HG02763 (cell line): ENCODE data around the gene RCOR3.
"Not testable (repeated sequence)": the region's sequence is repeated elsewhere in the genome, so short reads cannot be mapped to it uniquely, and the experiment has no call there.

Experiments used
- ATAC-seq: cut with Tn5 transposase; IDR thresholded peaks from one replicate; pipeline ENCODE4 v1.9.1; 2021; ENCODE audit warnings: mild to moderate bottlenecking, moderate library complexity; ENCODE audit not compliant: unreplicated experiment

Gene RCOR3

DNA sequence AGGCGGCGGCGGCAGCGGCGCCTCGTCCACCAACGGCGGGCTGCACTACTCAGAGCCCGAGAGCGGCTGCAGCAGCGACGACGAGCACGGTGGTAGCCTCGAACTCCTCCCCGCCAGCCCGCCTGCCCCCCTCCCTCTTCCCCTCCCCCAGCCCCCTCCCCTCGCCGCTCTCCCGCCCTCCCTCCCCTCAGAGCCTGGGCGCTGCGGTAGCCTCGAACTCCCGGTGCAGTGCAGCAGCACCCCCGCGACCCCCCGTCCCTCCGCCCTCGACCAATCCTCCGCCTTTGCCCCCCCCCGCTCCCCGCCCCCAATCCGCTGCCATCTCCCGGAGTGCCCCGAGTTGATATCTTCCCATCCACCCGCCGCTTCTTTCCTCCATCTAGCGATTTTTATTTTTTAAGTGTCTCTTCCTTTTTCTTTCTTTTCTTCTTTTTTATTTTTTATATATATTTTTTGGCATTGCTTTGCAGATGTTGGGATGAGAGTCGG is 516 bp downstream of the RCOR3 start:
- no peak for ATAC-seq

DNA sequence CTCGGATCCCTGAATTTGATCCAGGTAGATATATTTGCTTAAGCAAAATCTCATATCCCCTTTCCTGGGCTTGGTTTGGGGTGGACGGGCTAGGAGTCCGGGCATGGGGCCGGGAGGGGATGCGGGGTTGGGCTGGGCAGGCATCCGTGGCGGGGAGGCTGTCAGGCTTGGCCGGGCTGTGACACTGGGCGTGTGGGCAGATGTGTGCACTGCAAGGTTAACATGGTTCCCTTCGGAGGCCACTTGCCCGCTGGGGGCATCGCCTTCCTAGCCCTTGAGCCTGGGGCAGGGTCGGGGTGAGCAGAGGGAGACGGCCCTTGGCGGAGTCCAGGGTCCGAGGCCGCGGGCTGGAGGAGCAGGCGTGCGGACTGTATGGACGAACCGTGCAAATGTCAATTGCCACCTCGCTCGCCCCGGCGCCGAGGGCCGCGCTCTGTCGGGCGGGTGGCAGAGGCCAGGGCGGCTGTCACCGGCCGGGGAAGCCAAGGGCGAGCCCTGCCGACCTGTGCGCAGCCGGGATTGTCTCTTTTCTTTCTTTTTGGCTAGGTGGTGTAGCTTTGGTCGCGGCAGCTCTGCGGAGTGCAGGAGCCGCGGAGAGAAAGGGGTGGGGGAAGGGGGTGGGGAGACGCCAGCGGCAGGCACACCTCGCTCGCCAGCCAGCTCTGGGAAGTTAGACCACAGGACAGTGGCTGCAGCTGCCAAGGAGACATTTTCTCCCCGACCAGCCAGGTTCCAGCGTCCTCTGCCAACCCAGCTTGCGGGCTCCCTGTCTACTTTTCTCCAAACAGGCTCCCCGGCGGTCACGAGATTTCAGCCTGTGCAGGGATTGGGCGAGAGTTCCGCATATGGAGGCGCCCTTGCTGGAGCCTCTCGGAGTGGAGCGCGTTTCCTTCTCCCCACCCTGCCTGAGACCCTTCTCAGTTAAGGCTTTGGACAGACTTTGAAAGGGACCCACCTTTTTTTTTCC is 1.3 kb downstream of the RCOR3 start:
- peak; percentile 29 for ATAC-seq

DNA sequence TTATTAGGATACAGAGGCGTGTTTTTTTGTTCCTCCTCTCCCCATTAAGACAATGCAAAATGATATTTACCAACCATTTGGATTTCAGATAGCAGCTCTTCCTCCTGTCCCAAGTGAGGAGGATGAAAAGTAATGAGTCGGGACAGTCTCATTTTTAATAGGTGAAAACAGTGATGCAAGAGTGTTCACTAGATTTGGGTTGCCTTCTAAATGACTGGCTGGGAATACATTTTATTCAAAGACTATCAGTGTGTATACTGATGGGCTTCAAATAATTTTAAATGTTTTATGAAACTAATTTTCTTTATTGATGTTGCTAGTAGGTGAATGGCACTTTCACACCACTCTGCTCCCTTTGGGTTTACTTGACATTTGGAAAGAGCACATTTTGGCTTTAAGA is 2.1 kb downstream of the RCOR3 start:
- ATAC-seq: no peak

DNA sequence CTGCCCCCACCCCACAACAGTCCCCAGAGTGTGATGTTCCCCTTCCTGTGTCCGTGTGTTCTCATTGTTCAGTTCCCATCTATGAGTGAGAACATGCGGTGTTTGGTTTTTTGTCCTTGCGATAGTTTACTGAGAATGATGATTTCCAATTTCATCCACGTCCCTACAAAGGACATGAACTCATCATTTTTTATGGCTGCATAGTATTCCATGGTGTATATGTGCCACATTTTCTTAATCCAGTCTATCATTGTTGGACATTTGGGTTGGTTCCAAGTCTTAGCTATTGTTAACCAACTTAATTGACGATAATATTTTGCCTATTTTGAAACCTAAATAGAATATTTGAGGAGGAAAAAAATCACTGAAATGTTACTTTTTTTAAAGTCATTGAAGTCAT is 3.9 kb downstream of the RCOR3 start:
- ATAC-seq: not testable (repeated sequence)

DNA sequence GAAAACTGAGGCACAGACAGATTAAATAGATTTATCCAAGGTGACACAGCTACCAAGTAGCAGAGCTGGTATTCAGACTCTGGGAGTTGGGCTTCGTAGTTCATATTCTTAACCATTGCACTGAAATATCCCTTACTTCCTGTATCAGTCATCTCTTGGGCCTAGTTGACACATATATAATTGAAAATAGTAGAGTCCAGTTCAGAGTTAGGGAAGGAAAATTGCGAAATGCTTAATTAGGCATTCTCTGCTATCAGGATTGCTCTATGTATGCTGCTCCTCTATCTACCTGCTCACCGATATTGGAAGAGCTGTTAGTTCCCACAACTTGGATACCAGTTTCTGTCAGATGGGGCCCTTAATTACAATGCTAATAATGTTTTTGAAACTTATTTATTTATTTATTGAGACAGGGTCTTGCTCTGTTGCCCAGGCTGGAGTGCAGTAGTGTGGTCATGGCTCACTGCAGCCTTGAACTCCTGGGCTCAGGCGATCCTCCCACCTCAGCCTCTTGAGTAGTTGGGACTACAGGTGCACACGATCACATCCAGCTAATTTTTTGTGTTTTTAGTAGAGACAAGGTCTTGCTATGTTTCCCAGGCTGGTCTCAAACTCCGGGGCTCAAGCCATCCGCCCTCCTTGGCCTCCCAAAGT is 8.2 kb downstream of the RCOR3 start:
- no peak for ATAC-seq

DNA sequence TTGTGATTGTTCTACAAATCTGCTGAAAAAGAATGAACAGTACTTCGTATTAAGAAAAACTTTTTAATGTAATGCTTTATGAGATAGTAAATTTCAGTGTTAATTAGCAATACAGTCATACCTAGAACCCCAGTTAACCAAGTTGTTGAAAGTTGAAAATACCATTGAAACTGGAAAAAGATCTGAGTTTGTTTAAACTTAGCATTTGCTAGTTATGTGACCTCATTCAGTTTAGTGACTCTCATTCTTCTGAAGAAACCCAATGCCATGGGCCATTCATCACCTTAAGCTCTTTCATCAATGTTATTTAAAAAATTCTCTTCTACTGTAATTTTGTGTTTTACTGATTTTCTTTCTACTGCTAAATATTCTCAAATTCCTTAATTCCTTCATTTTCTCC is 20.2 kb downstream of the RCOR3 start:
- no peak for ATAC-seq

DNA sequence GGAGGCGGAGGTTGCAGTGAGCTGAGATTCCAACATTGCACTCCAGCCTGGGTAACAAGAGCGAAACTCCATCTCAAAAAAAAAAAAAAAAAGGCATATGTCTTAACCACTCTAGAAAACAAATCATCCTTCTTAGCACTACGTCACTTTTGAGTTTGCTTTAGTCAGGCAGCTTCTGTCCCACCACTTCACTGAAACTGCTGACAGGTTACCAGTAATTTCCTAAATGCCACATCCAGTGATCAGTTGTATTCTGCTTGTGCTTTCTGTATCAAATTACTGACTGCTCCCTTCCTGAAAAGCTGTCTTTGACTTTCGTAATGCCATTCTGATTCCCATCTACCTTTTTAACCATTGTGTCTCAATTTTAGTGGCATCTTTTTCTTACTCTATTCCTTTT is 21.7 kb downstream of the RCOR3 start:
- ATAC-seq: no peak

DNA sequence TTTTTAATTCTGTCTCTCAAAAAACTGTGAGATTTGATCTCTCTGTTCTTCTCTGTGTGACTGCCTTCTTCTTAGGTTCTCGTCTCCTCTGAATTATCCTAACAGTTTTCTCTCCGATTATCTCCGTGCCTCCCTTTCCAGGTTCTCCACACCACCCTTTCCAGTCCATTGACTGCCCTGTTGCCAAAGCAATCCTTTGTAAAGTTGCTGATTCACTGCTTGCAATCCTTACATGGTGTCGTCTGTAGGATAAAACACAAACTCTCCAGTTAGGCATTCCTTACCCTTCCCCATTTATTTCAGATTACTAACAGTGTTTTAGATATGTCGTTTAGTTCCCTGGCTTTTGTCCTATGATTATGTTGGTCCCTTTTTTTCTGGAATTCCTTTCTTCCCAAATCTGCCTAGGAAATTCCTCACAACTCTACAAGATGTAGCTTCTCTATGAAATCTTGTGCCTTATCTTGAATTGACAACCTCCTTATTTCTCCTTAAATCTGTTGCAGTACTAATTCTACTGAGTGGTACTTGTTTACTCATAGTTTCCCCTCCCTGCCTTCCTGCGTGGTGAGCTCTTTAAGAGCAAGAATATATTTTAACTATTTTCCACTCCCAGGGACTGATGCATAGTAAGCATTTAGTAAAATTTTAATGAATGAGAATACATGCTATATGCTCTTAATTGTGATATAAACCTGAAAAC is 22.3 kb downstream of the RCOR3 start:
- no peak for ATAC-seq

DNA sequence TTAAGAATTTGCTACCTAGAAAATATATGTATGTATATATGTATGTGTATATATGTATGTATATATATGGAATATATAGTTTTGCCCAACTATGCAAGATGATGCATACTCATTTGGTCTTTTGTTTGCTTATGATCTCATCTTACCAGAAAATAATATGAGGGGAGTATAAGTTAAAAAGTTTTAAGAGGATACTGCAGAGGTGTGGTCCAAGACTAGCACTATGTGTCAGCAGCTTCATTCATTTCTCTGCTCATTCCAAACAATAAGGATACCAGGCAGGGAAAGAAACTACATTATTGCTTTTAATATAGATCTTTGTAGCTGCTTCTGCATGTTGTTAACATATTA is 22.8 kb downstream of the RCOR3 start:
- no peak for ATAC-seq

DNA sequence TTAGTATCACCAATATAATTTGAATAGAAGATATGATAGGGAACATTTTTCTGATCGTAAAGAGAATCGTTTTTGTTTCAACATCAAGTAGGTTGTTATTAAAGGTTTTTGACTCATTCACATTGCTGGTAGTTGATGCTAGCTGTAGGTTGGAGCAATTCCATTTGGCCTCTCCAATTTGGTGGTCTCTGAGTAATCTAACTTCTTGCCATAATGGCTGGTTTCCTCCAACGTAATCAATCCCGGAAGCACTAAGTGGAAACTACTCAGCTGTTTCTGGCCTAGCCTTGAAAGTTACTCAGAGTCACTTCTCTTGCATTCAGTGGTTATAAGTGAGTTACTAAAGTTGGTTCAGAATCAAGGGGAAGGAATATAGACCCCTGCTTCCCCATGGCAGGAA is 26.0 kb downstream of the RCOR3 start:
- ATAC-seq: no peak

DNA sequence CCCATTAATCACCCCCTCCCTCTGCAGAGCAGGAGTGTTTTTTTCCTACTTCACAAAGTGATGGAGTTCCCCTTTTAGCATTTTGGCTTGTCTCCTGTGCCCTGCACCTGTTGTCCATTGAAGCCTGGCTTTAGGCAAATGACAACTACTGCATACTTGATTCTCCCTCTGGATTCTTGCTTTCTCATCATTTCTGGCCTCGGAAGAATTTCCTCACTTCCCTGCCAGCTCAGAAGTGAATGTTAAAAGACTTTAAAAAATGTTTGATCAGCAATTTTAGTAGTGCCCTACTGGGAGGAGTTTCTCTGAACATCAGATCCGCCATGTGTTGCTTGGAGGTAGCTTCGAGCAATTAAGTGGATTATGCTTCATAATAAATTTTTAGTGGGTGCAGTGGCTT is 28.1 kb downstream of the RCOR3 start:
- ATAC-seq: no peak

DNA sequence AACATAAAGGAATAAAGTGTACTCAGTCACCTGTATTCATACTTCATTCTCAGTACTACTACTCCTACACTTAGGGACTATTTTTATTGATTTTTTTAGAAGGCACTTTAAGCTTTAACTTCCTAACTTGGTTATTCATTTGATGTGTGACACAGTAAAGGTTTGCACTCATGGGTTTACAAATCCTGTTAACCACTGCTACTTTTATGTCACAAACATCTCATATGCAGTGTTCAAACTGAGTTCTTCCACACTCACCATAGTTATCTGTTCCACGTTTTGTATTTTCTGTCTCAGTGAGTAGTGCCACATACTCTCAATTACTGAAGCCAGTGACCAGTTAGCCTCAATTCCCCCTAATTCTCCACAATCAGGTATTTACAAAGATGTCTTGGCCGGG is 33.2 kb downstream of the RCOR3 start:
- no peak for ATAC-seq

DNA sequence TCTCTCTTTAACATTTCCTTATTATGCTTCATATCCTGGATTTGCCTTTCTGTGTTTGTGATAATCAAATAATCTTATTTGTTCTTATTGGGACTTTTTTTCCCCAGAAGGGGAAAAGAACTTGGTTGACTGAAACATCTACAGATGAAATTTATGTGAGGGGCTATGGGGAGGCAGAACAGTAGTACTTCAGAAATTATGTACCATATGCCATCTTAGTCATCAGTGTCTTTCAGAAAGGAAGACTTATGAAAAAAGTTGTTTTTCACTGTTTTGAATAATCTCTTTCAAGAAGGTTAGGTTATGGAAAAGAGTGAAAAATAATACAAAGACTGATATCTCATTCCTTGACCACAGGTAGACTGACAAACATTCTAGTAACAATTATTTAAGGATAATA is 37.2 kb downstream of the RCOR3 start:
- ATAC-seq: no peak

DNA sequence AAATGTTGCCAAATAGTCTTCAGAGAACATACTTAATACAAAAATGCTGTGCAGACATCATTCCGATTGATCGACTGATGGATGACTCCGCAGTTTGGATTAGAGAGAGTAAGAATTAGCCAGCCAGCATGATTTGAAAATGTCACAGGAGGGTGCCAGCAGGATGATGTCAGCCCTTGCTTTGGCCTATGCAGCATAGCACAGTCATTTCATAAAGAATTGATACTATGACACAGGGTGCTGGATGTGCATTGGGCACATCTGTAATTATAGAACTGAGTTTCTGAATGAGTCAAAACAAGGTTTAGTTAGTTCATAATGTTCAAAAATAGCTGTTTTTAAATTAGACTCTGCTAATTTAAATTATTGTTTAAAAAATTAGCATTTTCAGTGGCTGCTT is 45.9 kb downstream of the RCOR3 start:
- peak; percentile 78 for ATAC-seq

DNA sequence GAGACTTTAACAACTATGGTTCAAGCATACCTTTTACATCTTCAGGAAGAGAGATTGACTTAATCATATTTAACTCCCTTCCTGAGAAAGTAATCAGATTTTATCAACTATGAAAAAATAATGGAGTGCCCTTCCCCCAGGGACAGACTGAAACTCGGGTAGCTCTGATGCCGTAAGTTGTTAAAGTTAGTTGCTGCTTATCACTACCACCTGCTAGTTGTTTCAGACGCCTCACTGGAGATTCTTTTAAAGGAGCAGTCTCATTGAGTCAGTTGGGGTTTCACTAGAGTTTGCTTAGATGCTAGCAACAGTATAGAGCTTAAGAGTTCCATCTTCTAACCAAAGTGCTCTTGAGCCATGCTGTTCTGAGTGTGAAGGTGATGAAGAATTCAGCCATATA is 50.5 kb downstream of the RCOR3 start:
- ATAC-seq: no peak

DNA sequence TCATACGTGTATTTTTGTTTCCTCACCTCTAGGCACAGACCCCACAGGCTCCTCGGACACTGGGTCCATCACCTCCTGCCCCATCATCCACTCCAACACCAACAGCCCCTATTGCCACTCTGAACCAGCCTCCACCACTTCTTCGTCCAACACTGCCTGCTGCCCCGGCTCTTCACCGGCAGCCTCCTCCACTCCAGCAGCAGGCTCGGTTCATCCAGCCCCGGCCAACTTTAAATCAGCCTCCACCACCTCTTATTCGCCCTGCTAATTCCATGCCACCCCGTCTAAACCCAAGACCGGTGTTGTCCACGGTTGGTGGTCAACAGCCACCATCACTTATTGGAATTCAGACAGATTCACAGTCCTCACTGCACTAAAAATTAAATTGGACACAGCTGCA is 54.2 kb downstream of the RCOR3 start:
- ATAC-seq: no peak

DNA sequence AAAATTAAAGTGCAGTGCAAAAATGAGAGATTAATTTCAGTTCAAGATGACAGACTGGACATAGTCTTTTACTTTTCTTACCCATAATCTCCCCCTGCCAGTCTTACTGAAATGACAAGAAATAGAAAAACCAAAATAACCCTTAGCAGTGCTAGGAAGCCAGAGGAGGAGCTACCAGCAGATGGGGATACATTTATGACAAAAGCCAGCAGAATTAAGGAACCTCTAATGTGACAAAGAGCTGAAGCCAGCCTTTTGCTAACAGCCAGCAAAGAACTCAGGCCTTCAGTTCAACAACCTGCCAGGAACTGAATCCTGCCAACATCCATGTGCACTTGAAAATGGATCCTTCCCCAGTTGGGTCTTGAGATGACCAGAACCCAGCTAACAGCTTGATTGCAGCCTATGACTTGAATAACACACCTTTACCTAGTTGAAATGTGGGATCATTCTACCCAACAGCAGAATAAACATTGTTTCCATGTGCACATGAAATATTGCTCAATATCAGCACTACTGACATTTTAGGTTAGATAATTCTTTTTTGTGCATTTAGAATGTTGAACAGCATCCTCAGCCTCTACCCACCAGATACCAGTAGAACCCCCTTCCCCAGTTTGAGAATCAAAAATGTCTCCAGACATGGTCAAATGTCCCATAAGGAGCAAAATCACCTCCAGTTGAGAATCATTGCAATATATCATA is 59.6 kb downstream of the RCOR3 start:
- no peak for ATAC-seq

DNA sequence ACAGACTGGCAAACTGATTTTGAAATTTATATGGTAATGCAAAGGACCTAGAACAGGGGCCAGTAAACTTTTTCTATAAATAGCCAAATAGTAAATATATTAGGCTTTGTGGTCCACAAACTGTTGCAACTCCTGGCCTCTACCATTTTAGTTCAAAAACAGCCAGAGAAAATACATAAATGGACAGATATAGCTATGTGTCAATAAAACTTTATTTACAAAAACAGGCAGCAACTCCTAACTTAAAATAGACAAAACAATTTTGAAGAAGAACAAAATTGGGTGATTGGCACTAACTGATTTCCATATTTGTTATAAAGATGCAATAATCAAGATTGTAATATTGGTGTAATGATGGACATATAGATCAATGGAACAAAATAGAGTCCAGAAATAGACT is 60.7 kb downstream of the RCOR3 start:
- ATAC-seq: no peak

DNA sequence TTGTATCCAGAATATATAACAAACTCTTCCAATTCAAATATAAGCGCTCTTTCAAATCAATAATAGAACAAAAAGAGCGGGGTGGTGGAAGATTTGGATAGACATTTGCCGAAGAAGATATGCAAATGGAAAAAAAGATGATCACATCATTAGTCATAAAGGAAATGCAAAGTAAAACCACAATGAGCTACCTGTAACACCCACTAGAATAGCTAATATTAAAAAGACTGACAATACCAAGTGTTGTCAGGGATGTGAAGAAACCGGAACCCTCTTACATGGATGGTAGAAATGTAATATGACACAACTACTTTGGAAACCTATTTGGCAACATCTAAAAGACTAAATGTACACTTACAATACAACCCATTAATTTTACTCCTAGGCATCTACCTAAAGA is 61.8 kb downstream of the RCOR3 start:
- no peak for ATAC-seq

DNA sequence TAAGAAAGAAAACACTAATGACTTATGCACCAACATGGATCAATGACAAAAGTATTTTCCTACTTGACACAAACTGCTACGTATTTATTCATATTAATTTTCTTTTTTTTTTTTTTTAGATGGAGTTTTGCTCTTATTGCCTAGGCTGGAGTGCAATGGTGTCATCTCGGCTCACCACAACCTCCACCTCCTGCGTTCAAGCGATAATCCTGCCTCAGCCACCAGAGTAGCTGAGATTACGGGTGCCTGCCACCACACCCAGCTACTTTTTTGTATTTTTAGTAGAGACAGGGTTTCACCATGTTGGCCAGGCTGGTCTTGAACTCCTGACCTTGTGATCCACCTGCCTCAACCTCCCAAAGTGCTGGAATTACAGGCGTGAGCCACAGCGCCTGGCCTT is 62.5 kb downstream of the RCOR3 start:
- ATAC-seq: not testable (repeated sequence)
